ENCODE data around the gene SERPINE3. TPM values are rescaled to one million over a fixed set of nuclear protein-coding genes. Genes with fewer than 3 reads are reported as not detected.

The SERPINE3 gene
- polyA plus RNA-seq, 1 of the 3 experiments (the other 2 are of a cell fraction) = not detected

DNA sequence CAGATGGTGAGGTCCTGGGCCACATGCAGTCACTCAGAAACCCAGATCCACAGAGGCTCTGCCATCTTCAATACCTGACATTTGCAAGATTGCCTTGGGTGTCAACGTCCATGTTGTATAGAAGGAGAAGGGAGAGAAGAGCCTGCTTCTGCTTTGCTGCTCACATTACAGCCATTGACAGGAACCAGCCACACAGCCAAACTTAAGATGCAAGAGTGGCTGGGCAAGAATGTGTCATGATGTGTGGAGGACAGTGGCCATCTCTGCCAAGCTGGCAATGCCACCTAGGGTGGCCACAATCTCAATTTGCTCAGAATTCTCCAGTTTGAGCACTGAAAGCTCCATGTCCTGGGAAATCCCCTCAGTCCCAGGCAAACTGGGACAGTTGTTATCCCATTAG, 25.9 kb upstream of the SERPINE3 start:
- peaks cover 6% of the 10 kb centered on the region for H3F3A ChIP-seq (replicated peaks; ENCODE audit: insufficient read depth)
- no peaks in the 10 kb centered on the region for H4K20me1 ChIP-seq (ENCODE audit: insufficient read depth)
- no peaks in the 10 kb centered on the region for H3K79me2 ChIP-seq (ENCODE audit: insufficient read depth)
- TF ChIP-seq TCF12 (IDR thresholded peaks at IDR 0.05) (no peak), FOXM1 (IDR thresholded peaks at IDR 0.05; ENCODE audit: low read depth) (no peak), RAD21 (IDR thresholded peaks at IDR 0.05; ENCODE audit: low read length) (no peak), JUND (IDR thresholded peaks at IDR 0.05) (no peak), SMC3 (IDR thresholded peaks at IDR 0.05; ENCODE audit: low read depth, low read length) (no peak), FOSL2 (IDR thresholded peaks at IDR 0.05; ENCODE audit: borderline replicate concordance, low read depth) (no peak), FOXJ3 (CRISPR knock-in tag; IDR thresholded peaks at IDR 0.05) (no peak), RFX5 (IDR thresholded peaks at IDR 0.05; ENCODE audit: low read length) (no peak), MEF2A (IDR thresholded peaks at IDR 0.05; ENCODE audit: borderline replicate concordance, low read depth) (no peak), ELF1 (IDR thresholded peaks at IDR 0.05) (no peak), MXI1 (IDR thresholded peaks at IDR 0.05; ENCODE audit: low read depth, low read length) (no peak)
- POLR2A ChIA-PET = no interaction called here
- H3K4me2 ChIP-seq = no peak overlapping the region
- no peaks in the 10 kb centered on the region; the same call in 1 of the 2 replicates for H3K27me3 ChIP-seq (ENCODE audit: insufficient read depth)
- DNase-seq = no peak
- 38% methylated on average over 1 of the region's 1 CpG for WGBS (ENCODE audit: low lambda C conversion rate)
- no peak overlapping the region for H3K4me3 ChIP-seq (ENCODE audit: low read depth in 2 of 2, low read length in 1 of 2)
- H3K27ac ChIP-seq (ENCODE audit: low read depth in 2 of 2, low read length in 1 of 2) = no peak overlapping the region
- no peaks in the 10 kb centered on the region for H3K9me2 ChIP-seq
- H3K36me3 ChIP-seq (replicated peaks in 1 of 2; ENCODE audit: control insufficient read depth in 1 of 2, insufficient read depth in 2 of 2, low read length in 1 of 2) = no peaks in the 10 kb centered on the region
- CTCF ChIA-PET = interaction anchor here (1.2 to 1.5 kb wide), 2 partner anchors 16 to 28 kb away, joined by 6 to 9 read pairs; no protein-coding TSS in a partner anchor
- H3K4me1 ChIP-seq (ENCODE audit: control insufficient read depth in 1 of 2, insufficient read depth in 2 of 2, low read depth in 1 of 2, low read length in 1 of 2) = peaks cover 0 to 8% of the 10 kb centered on the region in 2 experiments; a peak in 1 of 4 replicates
- no peak overlapping the region for H2AFZ ChIP-seq (ENCODE audit: low read depth)
- no peak overlapping the region for H3K9ac ChIP-seq
- no peaks in the 10 kb centered on the region for H3K9me3 ChIP-seq

- Histone ChIP-seq H3K27me3 (ENCODE audit: insufficient read depth) (no peaks in the 10 kb centered on the region), H3K9ac (no peak overlapping the region), H3K4me2 (no peak overlapping the region), H4K20me1 (ENCODE audit: insufficient read depth) (no peaks in the 10 kb centered on the region), H3K9me3 (no peaks in the 10 kb centered on the region), H3K9me2 (no peaks in the 10 kb centered on the region), H3K4me3 (ENCODE audit: low read depth in 2 of 2, low read length in 1 of 2) (no peak overlapping the region), H3K36me3 (replicated peaks in 1 of 2; ENCODE audit: control insufficient read depth in 1 of 2, insufficient read depth in 2 of 2, low read length in 1 of 2) (no peaks in the 10 kb centered on the region), H3K27ac (ENCODE audit: low read depth in 2 of 2, low read length in 1 of 2) (peak overlapping the region in 1 of 2 experiments; percentile 61; a peak in 2 of 4 replicates), H2AFZ (ENCODE audit: low read depth) (no peak overlapping the region), H3F3A (replicated peaks; ENCODE audit: insufficient read depth) (peaks cover 6% of the 10 kb centered on the region), H3K4me1 (ENCODE audit: control insufficient read depth in 1 of 2, insufficient read depth in 2 of 2, low read depth in 1 of 2, low read length in 1 of 2) (peaks cover 0 to 8% of the 10 kb centered on the region in 2 experiments; a peak in 1 of 4 replicates), H3K79me2 (ENCODE audit: insufficient read depth) (no peaks in the 10 kb centered on the region)
- DNase-seq = no peak
- WGBS (ENCODE audit: low lambda C conversion rate) = 18% methylated on average over 1 of the region's 1 CpG
- ChIA-PET CTCF (no interaction called here), POLR2A (no interaction called here)
- TF ChIP-seq TCF12 (IDR thresholded peaks at IDR 0.05) (peak; percentile 5; the same call in 1 of the 2 replicates), REST (IDR thresholded peaks at IDR 0.05; ENCODE audit: low read depth, low read length) (no peak)
Measured at GRCh38 chr13:51317262-51317661, 22.2 kb upstream of the SERPINE3 start.

Data from SK-N-SH (cell line).